GM08714 (cell line): ENCODE data around the gene TGFB2.
"Not testable (repeated sequence)": the region's sequence is repeated elsewhere in the genome, so short reads cannot be mapped to it uniquely, and the experiment has no call there.

ENCODE experiments used
- H3K4me3 ChIP-seq: fragments of 200-500 bp; sonication (Bioruptor generic); 2 replicates; pipeline ENCODE4 v1.5.1; 2014; ENCODE audit warnings: mild to moderate bottlenecking, low read length, inconsistent platforms
- ZNF274 ChIP-seq: IDR thresholded peaks from 2 replicates; pipeline ENCODE4 v1.6.1; 2012; ENCODE audit warnings: mild to moderate bottlenecking, low read depth, low read length

The TGFB2 gene

GRCh38 chr1:218344814-218345672 lies at the start of gene TGFB2:
Gene TGFB2 (plus strand): TSS chr1:218345336. CDS start chr1:218346702, 1,366 bp downstream.
- H3K4me3 ChIP-seq = peak within 1 kb of the TSS; percentile 51
- TF ChIP-seq ZNF274 = no peak

- TF ChIP-seq ZNF274 = no peak
Observed at GRCh38 chr1:218296162-218296561, 49.0 kb upstream of the TGFB2 start.

GRCh38 chr1:218297461-218297860 lies 47.7 kb upstream of the TGFB2 start:
- no peak for TF ChIP-seq ZNF274
- H3K4me3 ChIP-seq = no peak overlapping the region

More at GRCh38 chr1:218296162-218296561, 49.0 kb upstream of the TGFB2 start:
- no peak overlapping the region for H3K4me3 ChIP-seq

GRCh38 chr1:218297867-218298266 lies 47.3 kb upstream of the TGFB2 start:
- no peak for TF ChIP-seq ZNF274
- H3K4me3 ChIP-seq = no peak overlapping the region

GRCh38 chr1:218298398-218298797 lies 46.7 kb upstream of the TGFB2 start:
- no peak for TF ChIP-seq ZNF274
- H3K4me3 ChIP-seq = no peak overlapping the region

GRCh38 chr1:218299416-218299815 lies 45.7 kb upstream of the TGFB2 start:
- no peak overlapping the region for H3K4me3 ChIP-seq
- TF ChIP-seq ZNF274 = no peak

- H3K4me3 ChIP-seq = no peak overlapping the region
- no peak for TF ChIP-seq ZNF274
Observed at GRCh38 chr1:218301217-218301616, 43.9 kb upstream of the TGFB2 start.

- H3K4me3 ChIP-seq = no peak overlapping the region
- no peak for TF ChIP-seq ZNF274
Observed at GRCh38 chr1:218302155-218302554, 43.0 kb upstream of the TGFB2 start.

GRCh38 chr1:218303176-218303879 lies 41.8 kb upstream of the TGFB2 start:
- H3K4me3 ChIP-seq = no peak overlapping the region
- TF ChIP-seq ZNF274 = no peak

GRCh38 chr1:218304281-218305039 lies 40.7 kb upstream of the TGFB2 start:
- no peak for TF ChIP-seq ZNF274
- no peak overlapping the region for H3K4me3 ChIP-seq

- H3K4me3 ChIP-seq = no peak overlapping the region
- no peak for TF ChIP-seq ZNF274
Observed at GRCh38 chr1:218305472-218306064, 39.6 kb upstream of the TGFB2 start.

- H3K4me3 ChIP-seq = no peak overlapping the region
- no peak for TF ChIP-seq ZNF274
Observed at GRCh38 chr1:218312509-218312908, 32.6 kb upstream of the TGFB2 start.

- no peak overlapping the region for H3K4me3 ChIP-seq
- TF ChIP-seq ZNF274 = no peak
Observed at GRCh38 chr1:218314316-218314715, 30.8 kb upstream of the TGFB2 start.

- no peak for TF ChIP-seq ZNF274
- H3K4me3 ChIP-seq = no peak overlapping the region
Observed at GRCh38 chr1:218315638-218316037, 29.5 kb upstream of the TGFB2 start.

- no peak for TF ChIP-seq ZNF274
- no peak overlapping the region for H3K4me3 ChIP-seq
Observed at GRCh38 chr1:218317061-218317460, 28.1 kb upstream of the TGFB2 start.

GRCh38 chr1:218320182-218320581 lies 25.0 kb upstream of the TGFB2 start:
- not testable (repeated sequence) for H3K4me3 ChIP-seq
